ENCODE results near the gene UBAP1L.
"Not testable (repeated sequence)": the region's sequence is repeated elsewhere in the genome, so short reads cannot be mapped to it uniquely, and the experiment has no call there.

UBAP1L gene

DNA sequence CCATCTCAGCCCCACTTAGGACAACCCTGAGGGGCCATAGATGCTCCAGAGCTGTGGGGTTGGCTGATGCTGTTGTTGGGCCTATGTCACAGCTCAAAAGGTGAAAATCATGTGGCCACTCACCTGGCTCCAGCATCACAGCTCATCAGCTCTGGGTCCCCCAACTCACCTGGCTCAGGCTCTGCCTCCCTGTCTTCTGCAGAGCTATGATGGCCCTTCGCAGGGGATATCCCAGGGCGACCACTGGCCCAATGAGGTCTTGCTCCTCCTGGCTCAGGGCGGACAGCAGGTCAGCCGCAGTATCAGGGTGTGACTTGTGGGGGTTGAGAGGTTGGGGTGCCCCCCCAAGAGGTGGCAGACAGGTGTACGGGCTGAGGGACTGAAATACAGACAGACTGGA, 15.7 kb downstream of the UBAP1L start:
- DNase-seq = no peak

DNA sequence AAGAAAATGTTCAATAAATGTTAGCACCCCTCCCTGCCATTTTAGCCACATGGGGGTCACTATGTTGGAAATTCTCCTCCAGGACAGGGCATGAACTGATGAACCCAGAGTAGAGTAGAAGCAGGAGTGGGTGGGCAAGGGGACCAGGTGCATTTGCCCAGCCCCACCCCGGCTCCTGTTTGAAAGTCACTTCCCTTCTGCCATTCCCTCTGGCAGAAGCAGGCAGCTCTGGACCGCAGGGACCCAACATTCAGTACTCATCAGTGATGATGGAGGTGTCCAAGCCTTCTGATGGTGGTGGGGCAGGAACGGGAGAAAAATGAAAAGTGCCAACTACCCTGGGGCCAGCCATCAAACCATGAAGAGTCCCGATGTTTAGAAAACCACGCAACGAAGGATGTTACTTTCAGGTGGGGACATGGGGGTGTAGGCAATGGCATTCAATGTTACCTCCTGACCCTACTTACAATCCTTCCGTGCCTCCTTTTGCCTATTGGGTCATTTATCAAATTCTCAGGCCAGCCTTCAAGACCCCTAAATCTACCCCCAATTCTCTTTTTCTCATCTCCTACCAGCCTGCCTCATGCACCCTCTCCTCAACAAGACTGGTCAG, 17.2 kb downstream of the UBAP1L start:
- DNase-seq = no peak

DNA sequence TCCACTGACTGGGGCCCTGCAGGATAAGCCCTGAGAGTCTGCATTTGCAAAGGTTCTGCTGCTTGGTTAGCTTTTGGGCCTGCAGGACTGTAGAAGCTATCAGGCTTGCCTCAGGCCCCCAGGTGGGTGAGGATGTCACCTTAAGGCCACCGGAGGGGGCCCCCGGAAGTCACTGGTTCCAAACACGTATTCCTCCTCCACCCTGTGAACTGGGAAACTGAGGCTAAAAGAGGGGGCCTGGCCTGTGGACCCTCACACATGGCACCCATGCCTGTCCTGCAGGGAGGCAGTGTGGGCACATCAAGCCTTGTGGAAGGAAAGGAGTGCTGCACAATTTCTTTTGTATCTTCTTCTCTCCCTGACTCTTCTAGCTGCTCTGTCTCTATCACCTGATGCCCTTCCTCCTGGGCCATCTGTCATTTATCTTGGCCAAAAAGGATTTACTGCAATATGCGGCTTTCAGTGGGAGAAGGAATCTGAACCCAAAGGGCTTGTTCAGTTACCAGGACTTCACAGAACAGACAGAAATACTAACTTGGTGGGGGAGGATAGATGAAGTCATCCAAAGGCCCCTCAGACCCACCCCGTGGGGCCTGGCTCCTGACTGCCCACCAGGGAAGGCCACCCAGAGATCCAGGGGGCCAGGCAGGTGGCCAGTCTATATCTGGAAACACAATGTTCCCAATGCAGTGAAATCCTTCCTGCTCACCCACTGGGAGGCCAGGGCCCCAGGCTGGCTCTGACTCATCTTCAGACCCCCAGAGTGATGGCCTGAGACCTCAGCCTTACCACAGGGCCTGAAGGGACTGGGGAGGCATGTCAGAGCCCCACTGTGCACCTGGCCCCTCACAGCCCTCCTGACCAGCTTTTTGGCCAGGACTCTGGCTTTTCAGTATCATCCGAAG, 18.3 kb downstream of the UBAP1L start:
- no peak for DNase-seq

DNA sequence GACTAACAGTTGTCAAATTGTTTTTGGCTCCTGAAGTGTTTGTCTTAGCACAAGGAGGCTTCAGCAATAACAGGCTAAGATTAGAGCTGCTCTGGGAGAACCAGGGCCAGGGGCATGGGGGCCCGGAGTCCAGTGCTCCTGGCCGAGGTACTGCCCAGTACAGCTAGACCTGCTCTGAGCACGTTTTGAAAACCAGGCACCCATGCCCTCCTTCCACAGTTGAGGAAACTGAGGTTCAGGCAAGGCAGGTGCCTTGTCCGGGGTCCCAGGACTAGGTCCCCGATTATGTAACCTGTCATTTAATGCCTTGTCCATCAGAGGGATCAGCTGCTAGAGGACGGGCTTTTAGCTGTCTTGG, 19.3 kb downstream of the UBAP1L start:
- no peak for DNase-seq

DNA sequence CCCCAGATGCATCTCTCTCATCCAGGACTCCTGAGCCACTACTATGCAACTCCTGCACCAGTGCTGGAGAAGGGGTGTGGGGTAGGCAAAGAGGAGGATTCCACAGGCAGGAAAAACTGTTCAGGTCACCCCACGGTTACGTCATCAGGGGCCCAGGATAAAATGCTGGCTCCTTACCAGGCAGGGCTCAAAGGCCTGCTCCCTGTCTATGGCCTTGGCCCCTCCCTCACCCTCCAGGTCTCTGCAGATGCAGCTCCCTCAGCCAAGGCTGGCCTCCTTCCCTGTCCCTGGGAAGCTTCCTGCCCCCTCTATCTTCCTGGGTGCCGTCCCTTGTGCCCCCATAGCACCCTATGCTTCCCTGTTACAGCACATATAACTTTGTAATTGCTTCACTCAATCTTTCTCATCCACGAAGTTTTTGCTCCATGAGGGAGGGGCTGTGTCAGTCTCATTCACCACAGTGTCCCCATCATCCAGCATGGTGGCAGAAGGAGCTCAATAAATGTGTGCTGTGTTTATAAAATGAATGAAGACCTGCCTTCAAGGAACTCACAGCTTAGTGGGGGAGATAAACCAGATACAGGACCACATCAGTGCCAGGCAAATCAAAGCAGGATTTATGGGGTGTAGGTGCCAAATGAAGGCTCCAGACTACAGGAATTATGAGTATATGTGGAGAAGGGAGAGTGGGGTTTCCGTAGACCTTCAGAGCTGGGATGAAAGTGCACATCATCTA, 19.8 kb downstream of the UBAP1L start:
- DNase-seq = no peak

DNA sequence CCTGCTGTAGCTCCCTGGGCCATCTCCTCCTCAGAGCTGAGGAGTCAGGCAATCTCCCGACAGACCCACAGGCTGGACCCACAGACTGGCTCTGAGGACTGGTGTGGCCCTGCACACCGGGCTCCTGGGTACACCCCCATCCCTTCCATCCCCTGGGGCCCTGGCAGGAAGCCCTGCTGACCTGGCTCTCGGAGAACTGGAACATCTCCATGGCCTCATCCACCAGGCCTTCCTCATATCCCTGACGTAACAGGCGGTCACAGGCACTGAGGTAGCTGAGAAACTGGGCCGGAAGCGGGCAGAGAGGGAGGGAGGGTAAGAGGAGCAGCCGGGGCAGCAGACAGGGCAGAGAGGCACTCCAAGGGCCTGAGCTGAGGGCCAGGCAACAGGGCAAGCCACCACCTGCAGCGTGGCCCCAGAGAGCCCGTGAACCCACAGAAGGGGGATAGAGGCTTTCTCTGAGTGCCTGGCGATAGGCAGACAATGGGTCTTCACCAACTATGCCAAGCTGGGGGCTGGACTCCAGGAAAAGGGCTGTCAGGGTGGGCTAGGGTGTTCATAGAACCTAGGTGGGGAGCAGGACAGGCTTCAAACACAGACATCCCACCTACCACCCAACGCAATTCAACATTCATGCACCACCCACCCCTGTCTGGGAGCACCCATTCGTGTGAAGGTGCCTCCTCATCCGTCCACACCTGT, 20.6 kb downstream of the UBAP1L start:
- DNase-seq = no peak

DNA sequence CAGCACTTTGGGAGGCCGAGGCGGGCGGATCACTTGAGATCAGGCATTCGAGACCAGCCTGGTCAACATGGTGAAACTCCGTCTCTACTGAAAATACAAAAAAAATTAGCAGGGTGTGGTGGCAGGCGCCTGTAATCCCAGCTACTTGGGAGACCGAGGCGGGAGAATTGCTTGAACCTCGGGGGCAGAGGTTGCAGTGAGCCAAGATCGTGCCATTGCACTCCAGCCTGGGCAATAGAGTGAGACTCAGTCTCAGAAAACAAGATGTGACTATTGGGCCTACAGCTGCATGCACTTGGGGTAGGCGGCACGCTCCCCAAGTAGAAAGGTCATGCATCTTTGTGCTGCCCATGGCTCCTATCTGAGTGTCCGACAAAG, 21.2 kb downstream of the UBAP1L start:
- DNase-seq = not testable (repeated sequence)

DNA sequence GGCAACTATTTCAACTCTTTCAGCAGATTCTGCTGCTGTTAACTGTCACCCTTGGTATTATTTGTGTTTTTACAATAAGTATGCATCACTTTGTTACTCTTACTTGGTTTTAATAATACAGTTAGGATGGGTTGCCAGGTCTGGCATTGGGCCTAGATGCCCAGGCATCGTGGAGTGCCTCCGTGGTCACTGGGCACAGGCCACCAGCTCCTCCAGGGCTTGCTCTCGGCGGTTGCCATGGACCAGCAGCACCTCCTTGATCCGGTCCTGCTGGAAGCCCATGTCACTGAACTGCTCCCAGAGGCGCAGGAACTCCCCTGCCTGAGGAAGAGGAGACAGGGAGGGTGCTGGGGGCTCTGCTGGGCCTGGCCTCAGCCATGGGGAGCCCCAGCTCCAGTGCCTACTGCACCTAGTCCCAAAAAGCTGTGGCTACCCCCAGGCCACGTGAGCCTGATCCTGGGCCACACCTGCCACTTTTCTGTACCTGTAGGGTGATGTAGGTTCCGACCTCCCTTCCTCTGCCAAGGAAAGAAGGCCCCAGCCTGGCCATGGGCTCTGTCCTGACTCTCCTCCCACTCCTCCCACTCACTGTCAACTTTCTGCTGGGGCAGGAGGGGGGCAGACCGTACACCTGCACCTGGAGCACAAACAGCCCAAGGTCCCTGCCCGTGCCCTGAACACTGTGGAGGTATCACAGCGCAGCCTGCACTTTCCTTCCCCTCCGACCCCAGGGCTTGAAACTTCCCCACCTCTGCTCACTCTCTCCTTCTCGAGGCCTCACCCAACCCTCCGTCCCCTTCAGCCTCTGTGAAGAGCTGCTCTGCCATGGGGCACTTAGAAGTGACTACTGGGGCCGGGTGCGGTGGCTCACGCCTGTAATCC, 21.8 kb downstream of the UBAP1L start:
- no peak for DNase-seq

DNA sequence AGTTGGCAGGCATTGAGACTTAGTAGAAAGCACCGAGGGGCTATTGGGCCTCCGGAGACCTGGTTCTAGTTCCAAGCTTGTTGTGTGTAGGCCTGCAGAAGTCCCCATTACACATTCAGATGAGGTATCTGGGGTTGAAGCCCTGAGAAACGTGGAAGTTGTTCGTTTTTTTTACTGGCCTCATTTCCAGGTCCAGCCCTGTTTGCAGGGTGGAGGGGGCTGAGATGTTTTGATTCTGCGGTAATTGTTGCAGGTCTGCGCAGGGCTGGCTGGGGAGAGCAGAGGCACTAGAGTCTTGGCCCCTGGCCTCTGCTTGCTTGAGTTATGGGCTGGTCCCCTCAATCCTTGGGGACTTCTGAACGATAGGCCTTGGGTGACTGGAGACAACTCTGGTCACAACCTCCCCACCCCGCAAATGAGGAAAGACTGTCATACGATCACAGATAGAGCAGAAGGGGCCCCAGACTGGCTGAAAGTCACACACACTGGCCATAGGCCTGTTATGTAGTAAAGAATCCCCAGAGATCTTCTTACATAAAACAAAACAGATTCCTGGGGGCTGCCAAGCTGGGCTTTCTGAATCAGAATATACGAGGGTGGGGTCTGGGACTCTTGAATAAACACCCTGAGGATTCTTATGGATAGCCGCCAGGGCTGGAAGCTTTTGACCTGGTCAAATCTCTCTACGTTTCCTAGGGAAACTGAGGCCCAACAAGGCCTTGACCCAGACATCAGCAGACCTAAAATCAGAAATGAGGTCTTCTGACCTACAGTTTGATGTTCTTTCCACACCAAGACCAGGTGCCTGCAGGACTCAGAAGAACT, 22.8 kb downstream of the UBAP1L start:
- DNase-seq = no peak

DNA sequence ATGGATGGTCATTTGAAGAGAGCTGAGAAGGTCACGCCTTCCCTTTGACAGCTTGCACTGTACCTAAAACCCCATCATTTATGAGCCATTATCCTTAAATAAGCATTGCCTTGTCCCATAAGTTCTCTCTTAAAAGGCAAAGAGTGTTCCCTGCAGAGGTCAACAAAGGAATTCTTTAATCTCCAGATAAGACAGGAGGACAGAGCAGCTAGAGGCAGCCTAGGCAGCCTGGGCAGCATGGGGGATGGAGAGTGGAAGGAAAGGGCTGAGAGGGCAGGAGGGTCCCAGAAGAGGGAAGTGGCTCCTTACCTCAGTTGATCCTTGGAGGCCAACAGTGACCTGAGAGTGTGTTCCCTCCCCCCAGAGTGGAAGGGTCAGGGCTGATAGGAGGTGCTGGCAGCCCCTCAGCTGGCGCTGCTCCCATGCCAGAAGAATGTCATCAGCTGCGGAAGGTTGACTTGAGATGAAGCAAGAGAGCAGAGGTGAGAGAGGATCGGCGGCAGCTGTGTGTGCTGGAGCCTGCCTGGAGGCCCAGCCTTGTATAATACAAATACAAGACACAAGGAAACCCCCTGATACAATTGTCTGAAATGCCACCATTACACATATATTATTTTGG, 25.7 kb downstream of the UBAP1L start:
- no peak for DNase-seq

DNA sequence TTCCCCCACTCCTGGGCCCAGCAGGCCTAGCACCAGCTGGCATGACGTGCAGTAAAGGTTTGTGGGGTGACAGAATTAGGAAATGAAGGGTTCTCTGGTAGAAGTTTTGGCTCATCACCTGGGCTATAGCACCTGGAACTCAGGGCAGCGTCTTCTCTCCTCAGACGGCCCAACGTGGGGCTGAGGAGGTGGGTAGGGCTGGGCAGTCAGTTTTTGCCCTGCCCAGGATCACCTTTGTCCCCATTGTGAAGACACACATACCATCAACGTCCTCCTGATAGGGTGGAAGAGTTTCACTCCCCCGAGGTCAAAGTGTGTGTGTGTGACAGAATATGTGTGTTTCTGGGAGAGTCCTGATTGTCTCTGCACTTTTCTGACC, 26.4 kb downstream of the UBAP1L start:
- DNase-seq = no peak

DNA sequence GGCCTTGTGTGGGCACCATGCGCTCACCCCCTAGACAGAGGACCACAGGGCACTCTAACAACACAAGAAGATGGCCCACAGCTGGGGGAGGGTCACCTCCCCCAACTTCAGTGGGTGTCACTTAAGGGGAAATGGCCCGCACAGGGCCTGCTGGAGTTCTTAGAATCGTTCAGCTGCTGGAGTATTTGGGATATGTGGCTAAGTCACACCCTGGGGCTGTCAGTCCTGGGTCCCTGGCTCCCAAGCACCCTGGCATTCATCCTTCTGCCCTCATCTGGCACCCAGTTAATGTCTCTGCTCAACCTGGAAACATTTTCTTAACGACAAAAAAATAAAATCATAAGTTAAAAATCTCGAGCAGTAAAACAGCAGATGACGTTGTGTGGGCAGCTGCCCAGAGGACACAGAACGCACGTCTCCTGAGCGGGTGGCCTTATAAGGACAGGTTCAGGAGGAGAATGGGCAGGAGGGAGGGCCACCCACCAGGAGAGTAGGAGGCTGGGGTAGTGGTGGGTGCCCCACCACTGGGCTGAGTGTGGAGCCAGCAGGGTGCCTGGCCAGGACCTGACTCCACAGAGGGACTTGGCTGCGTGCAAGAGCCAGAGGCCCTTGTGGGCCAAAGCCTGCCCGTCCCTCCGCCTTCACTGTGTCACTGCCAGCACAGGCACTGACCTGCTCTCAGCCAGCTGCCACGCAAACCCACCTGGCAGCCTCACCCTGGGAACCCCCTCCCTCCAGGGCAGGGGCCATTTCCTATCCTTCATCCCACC, 26.9 kb downstream of the UBAP1L start:
- DNase-seq = no peak

DNA sequence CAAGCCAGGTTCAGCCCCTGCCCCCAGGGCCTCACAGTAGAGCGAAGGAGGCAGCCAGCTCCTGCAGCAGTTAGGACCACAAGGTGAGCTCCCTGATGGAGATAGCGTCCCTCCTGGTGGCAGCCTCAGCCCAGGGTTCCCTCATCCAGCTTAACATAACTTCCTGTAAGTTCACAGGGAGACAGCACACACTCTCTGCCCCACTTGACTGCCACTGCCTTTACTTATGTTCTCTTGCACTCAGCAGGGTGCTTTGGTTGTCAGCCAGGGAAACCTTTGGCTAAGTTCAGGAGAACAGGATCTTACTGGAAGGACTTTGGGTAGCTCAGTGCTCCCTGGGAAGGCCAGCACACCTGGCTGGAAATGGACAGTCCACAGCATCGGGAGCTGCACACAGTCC, 27.6 kb downstream of the UBAP1L start:
- no peak for DNase-seq

DNA sequence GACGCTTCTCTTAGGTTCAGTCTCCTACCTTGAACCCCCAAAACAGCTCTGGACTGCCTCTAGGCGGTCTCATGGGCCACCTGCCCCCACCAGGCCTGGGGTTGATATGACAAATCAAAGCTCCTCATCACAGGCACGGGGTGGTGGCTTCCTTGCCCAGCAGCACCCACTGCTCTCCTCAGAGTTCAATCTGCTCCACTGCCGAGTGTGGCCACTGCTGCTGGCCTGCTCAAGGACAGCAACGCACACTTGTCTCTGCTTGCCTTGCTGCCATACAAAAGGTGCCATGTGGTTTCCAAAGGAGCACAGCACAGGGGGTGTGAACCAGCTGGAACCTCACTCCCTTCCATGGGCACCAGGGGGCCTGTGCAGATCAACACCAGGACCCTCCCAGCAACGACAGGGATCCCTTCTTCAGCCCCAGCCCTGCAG, 28.3 kb downstream of the UBAP1L start:
- DNase-seq = no peak

DNA sequence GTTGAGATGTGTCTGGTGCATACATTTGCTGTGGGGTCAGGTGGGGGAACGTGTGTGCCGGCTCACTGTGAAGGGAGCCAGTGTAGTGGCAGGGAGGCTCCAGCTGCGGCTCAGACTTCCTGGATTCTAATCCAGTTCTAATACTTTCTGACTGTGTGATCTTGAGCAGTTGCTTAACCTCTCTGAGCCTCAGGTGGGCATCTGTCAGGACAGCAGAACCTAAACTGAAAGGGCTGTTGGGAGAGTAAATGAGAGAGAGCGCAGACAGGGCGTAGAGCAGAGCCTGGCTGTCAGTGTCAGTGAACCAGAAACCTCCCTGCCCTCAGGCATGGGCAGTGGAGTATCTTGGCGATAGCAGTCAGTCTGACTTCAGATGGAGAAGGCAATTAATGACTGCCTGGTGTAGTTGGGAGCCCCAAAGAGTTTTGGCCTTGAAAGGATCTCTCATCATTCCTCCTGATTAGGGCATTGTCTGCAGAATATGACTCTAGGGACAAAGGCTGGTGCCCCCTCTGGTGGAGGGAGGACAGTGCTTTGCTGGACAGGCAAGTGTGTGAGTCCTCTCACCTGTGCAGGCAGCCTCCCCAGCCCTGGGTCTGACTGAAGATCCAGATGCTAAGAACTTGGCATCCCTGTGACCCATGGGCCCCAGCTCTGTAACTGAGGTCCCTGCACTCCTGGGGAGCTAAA, 28.9 kb downstream of the UBAP1L start:
- DNase-seq = no peak

DNA sequence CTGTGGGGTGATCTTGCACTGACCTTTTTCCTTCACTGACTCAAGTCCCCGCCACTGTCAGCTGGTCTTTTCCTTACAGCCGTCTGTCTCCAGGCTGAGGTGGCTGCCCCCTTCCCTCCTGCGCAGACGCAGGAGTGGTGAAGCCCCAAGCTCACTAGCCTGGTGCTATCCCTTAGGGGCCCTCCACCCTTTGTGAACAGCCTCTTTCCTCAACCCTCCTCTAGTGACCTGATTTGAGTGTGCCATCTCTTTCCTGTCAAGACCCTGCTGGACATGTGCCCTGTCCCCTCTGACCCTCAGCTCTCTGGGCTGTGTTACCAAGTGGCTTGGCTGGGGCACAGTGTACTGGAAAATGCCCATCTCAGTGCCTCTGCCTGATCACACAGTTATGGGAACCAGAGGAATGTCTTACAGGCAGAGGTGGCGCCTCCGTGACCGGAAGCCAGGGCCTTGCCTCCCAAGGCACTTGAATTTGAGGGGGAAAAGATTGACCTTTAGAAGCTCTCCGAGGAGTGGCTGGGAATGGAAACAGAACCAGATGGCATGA, 29.7 kb downstream of the UBAP1L start:
- no peak for DNase-seq

DNA sequence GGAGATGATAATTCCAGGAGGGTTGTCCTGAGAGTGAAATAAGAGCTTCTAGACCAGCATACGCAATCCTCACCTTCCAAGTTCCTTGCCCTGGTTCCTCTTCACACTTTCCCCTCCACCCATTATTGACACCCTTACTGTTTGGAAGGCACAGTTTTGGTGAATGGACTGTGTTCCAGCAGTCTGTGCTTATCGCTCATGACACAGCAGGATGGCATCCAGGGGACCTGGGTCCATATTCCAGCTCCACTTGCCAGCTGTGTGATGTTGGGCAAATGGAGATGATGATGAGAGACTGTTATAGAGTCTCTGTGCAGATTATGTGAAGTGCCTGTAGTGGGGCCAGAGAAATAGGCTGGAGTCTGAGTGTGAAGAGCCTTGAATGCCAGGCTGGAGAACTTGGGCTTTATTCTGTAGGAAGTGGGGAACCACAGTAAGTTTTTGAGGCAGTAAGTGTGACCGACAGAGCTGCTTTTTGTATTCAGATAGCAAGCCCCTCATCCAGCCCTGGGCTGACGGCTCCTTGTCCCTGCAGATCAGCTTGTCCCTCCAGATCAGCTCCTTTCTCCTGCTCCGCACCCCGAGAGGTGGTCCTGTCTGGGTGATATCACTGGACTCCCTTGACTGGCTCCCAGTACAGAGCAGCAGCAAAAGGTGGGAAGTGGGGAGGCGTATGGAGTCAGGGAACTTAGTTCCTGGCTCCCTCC, 30.3 kb downstream of the UBAP1L start:
- no peak for DNase-seq

DNA sequence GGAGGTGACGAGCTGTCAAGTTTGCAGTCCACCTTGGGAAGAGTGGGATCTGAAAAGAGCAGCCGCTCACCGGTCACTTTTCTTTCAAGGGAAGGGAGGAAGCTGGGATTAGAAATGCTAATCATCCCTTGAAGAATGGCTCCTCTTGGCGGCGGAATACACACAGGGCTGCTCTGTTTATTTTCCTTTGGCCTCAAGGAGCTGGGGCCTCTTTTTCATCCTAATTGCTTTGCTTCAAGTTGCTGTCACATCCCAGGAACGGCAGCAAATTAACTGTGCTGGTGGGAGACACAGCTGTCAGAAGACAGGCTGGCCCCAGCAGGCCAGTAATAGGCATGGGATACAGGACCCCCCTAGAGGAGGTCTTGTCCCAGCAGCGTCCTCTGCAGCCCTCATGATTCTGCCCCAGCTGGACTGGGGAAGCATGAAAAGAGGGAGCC, 31.7 kb downstream of the UBAP1L start:
- no peak for DNase-seq

Measured in NCI-H1105 (cell line).